Measurements from ENCODE around the gene MUSTN1. TPM values are rescaled to one million over a fixed set of nuclear protein-coding genes. Genes with fewer than 3 reads are reported as not detected.

Gene MUSTN1
- total RNA-seq, 1 donor from 2014 or later = 1.8 TPM

DNA sequence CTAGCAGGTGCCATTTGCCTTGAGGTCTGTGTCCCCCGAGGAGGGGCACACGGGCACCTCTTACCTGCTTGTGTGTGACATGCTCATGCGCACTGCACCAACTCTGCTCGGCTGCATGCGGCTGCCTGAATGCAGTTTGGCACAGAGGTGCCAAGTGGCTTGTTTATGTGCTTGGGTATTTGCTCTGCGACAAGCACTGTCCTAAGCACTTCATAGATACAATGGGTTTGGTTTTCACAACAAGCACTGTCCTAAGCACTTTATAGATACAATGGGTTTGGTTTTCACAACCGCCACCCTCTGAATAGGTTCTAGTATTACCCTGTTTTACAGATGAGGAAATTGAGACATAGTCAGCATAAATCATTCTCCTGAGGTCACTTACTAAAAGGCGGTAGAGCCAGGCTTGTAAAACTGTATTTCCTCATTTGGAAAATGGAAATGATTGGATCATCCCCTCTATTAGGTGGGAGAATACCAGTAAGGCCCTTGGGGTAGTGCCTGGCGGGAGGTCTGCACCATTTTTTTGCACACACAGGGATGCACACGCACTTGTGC is 4.8 kb downstream of the MUSTN1 start:
- H3K27me3 Mint-ChIP-seq = no peaks in the 10 kb centered on the region
- no peak overlapping the region for H3K4me3 Mint-ChIP-seq
- TF ChIP-seq, protein P1, sequence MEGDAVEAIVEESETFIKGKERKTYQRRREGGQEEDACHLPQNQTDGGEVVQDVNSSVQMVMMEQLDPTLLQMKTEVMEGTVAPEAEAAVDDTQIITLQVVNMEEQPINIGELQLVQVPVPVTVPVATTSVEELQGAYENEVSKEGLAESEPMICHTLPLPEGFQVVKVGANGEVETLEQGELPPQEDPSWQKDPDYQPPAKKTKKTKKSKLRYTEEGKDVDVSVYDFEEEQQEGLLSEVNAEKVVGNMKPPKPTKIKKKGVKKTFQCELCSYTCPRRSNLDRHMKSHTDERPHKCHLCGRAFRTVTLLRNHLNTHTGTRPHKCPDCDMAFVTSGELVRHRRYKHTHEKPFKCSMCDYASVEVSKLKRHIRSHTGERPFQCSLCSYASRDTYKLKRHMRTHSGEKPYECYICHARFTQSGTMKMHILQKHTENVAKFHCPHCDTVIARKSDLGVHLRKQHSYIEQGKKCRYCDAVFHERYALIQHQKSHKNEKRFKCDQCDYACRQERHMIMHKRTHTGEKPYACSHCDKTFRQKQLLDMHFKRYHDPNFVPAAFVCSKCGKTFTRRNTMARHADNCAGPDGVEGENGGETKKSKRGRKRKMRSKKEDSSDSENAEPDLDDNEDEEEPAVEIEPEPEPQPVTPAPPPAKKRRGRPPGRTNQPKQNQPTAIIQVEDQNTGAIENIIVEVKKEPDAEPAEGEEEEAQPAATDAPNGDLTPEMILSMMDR (conservative IDR thresholded peaks at IDR 0.05) = no peak

DNA sequence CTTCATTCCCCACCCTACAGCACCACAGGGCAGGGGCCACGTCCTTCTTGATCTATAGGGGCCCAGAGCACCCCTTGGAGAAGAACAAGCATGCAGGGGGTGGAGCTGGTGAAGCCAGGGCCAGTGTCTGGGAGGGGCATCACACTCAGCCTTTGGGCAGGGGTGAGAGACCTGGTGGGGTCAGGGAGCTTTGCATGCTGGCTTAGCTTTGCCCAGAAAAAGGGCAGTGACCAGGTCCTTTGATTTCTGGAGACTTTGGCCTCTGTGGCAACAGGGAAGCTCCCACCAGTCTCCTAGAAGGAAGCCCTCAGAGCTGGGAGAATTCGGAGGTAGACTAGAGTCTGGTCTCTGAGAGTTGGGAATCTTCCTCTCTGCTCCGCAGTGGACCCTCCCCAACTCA is 5.3 kb downstream of the MUSTN1 start:
- H3K27me3 Mint-ChIP-seq = no peaks in the 10 kb centered on the region
- H3K4me1 Mint-ChIP-seq (ENCODE audit: unreplicated experiment) = peaks cover 3% of the 10 kb centered on the region
- H3K27ac Mint-ChIP-seq = no peak overlapping the region
- H3K4me3 Mint-ChIP-seq = no peak overlapping the region
- H3K36me3 Mint-ChIP-seq = no peaks in the 10 kb centered on the region
- no peak for DNase-seq (ENCODE audit: extremely low spot score, unreplicated experiment)
- H3K9me3 Mint-ChIP-seq = no peaks in the 10 kb centered on the region
- TF ChIP-seq, protein P1 (conservative IDR thresholded peaks at IDR 0.05) = no peak

More for the DNA sequence above, 4.8 kb downstream of the MUSTN1 start:
- Mint-ChIP-seq H3K9me3 (no peaks in the 10 kb centered on the region), H3K27ac (no peak overlapping the region), H3K4me1 (ENCODE audit: unreplicated experiment) (peaks cover 8% of the 10 kb centered on the region), H3K36me3 (no peaks in the 10 kb centered on the region)
- DNase-seq (ENCODE audit: extremely low spot score, unreplicated experiment) = no peak

DNA sequence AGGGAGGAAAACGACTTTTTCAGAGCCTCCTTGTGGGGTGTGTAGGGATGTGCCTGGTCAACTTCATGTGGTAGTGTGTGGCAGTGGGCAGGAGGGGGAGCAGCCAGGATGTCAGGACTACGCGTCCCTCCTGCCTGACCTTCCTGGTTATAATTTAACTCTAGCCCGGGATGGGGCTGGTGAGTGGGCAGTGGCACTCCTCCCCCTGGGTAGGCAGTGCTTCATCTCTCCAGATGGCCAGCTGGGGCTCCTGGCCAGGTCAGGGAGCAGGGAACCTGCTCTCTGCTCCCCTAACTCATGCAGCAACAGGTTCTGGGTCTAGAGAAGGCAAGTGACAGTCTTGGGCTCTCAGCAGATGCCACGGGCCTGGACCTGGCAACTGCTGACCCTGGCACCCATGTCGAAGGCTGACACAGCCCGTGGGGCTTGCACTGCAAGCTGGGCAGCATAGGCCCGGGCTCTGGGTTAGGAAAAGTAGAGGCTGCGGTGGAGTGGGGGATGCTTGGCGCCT is 6.9 kb downstream of the MUSTN1 start:
- Mint-ChIP-seq H3K27me3 (no peaks in the 10 kb centered on the region), H3K27ac (no peak overlapping the region), H3K4me3 (no peak overlapping the region), H3K9me3 (no peaks in the 10 kb centered on the region), H3K4me1 (ENCODE audit: unreplicated experiment) (no peaks in the 10 kb centered on the region), H3K36me3 (no peaks in the 10 kb centered on the region)
- TF ChIP-seq, protein P1 (conservative IDR thresholded peaks at IDR 0.05) = no peak
- no peak for DNase-seq (ENCODE audit: extremely low spot score, unreplicated experiment)

DNA sequence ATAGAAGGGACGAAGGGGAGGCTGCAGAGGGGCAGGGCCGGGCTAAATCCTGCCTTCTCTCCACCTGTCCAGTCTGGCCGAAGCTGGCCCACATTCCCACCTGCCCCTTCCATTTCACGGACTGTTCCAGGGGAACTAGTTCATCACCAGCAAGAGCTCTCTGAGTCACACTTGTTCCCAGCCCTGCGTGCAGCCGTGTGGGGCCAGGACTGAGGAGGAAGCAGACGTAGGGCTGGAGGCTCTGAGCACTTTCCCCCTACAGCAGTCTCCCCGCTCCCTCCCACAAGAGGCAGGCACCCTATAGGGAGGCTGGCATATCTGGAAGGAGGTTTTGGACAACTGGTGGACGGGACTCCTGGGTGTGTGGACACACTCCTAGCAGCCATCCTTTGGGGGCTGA is 7.4 kb downstream of the MUSTN1 start:
- Mint-ChIP-seq H3K9me3 (no peaks in the 10 kb centered on the region), H3K27me3 (no peaks in the 10 kb centered on the region), H3K27ac (no peak overlapping the region), H3K4me1 (ENCODE audit: unreplicated experiment) (no peaks in the 10 kb centered on the region), H3K4me3 (no peak overlapping the region), H3K36me3 (no peaks in the 10 kb centered on the region)
- no peak for DNase-seq (ENCODE audit: extremely low spot score, unreplicated experiment)
- TF ChIP-seq, protein P1 (conservative IDR thresholded peaks at IDR 0.05) = no peak

DNA sequence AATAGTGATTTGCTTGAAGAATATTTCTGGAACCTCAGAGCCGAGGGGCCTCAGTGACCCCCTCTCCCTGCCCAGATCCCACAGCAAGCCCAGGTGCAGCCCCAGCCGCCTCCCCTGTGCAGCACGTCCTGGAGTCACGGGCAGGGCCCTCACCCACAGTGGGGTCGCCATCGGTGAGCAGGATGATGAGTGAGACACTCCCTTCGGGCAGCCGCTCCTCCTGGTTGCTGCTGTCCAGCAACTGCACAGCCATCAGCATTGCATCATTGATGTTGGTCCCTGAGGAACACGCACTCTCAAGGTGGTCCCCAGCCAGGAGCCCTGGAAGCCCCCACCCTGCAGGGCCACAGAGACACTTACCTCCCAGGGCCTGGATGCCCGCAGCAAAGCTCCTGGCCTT is 10.8 kb downstream of the MUSTN1 start:
- Mint-ChIP-seq H3K27me3 (no peaks in the 10 kb centered on the region), H3K9me3 (no peaks in the 10 kb centered on the region), H3K4me3 (no peak overlapping the region), H3K27ac (no peak overlapping the region), H3K36me3 (no peaks in the 10 kb centered on the region), H3K4me1 (ENCODE audit: unreplicated experiment) (peaks cover 5% of the 10 kb centered on the region)
- no peak for DNase-seq (ENCODE audit: extremely low spot score, unreplicated experiment)
- TF ChIP-seq, protein P1 (conservative IDR thresholded peaks at IDR 0.05) = no peak
